Measurements from ENCODE around the gene ZFP28.

Gene ZFP28

GRCh38 chr19:56538761-56539263, at the start of gene ZFP28:
ZFP28 (plus strand) TSS chr19:56538948; CDS start chr19:56539019, 71 bp downstream.
- no peak for FAIRE-seq
- peak; percentile 77 for DNase-seq (ENCODE audit: insufficient read length, low spot score)

DNA sequence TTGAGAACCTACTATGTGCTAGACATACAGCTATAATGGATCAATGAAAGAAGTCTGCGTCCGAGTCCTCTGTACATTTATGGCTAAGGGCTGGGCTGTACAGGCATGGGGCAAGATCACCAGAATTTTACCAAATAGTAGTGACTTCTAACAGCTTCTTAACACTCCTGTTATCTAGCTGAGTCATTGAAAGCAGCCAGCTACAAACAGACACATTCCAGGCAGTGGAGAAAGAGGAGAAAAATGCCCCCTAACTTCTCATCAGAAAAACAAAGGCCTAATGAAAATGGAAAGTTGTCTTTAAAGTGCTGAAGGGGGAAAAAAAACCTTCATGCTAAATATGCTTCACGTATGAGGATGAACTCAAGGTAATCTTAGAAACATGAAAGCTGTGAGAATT, 47.3 kb upstream of the ZFP28 start:
- no peak for DNase-seq (ENCODE audit: insufficient read length, low spot score)
- no peak for FAIRE-seq

DNA sequence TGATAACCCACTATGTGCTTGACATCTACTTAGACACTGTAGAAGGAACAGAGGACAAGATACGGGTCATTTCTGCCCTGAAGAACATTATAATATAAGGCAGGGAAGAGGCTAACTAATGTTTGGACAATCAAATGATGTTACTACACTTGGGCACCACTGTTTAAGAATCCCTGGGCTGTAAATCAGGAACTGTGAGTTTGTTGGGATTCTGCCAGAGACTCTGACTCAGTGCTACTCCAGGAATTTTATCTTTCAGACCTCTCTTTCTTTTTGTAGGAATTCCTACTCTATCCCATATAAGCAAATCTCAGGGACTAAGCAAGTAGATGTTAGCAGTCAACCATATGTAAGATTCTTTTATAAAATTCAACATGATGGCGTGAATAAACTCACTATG, 34.2 kb upstream of the ZFP28 start:
- FAIRE-seq, result no peak
- no peak for DNase-seq (ENCODE audit: insufficient read length, low spot score)

- peak; percentile 94 for DNase-seq (ENCODE audit: insufficient read length, low spot score)
These were observed 31.1 kb upstream of the ZFP28 start, which contains the start of gene ZNF471 for GRCh38 chr19:56507446-56508289. ZNF471 (plus strand) TSS chr19:56507855; CDS start chr19:56511572, 3,717 bp downstream.

DNA sequence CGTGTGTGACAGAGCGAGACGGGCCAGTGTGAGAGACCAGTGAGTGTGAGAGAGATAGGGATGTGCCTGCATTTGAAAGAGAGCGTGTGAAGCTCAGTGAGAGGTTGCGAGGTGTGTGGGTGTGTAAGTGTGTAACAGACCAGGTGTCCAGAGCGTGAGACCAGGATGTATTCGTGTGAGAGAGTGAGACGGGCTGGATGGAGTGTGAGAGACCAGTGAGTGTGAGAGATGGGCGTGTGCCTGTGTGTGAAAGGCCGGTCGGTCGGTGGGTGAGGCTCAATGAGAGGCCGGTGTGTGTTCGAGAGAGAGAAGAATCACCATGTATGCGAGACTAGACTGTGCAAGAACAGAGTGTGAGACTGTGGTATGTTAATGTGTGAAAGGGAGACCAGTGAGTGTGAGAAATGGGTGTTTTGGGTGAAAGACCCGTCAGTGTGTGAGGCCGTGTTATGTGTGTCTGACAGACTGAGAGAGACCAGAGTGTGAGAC, 30.4 kb upstream of the ZFP28 start:
- FAIRE-seq (no peak), DNase-seq (ENCODE audit: insufficient read length, low spot score) (no peak)

More at GRCh38 chr19:56507446-56508289, 31.1 kb upstream of the ZFP28 start, which contains the start of gene ZNF471:
- peak; percentile 95 for FAIRE-seq

- no peak for FAIRE-seq
These were observed 13.4 kb upstream of the ZFP28 start for GRCh38 chr19:56525214-56525860.

GRCh38 chr19:56537442-56537841, 1.3 kb upstream of the ZFP28 start:
- FAIRE-seq, result no peak
- no peak for DNase-seq (ENCODE audit: insufficient read length, low spot score)

More at GRCh38 chr19:56525214-56525860, 13.4 kb upstream of the ZFP28 start:
- no peak for DNase-seq (ENCODE audit: insufficient read length, low spot score)

DNA sequence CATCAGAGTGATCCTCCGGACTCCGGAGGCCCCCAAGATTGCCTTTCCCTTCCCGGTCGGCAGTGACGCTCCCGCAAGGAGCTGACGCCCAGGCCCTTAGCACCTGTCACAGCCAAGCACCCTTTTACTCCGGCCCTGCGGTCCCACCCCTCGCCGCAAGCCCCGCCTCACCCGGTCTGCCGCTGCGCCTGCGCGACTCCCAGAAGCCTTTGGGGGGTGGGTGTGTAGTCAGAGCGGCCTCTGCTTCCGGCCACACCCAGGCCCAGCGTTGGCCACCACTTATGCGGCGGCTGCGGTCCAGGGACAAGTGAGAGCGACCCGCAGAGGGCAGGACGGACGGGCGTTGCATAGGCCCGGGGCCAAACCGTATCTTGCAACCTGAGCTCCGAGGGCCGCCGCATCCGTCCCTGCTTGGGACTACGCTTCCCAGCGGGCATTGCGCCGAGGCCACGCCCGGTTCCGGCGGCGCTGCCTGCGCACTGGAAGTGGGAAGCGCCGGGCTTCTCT, 441 bp upstream of the ZFP28 start:
- peak; percentile 89 for DNase-seq (ENCODE audit: insufficient read length, low spot score)
- peak; percentile 64 for FAIRE-seq

DNA sequence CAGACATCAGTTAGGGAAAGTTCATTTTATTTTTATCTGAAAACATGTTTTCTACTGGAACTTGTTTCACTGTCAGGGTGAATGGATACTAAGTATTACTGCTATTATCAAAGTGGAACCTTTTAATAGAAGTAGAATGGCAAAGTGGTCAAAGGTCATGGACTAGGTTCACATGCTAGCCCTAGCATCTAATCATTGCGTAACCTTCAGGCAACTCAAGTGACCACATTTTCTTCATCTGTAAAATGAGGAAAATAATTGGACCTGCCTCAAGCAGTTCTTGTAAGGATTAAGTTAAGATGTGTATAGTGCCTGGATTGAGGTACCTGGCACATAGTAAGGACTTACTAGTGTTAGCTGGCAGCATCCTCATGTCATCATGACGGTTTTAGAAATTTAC, 5.0 kb downstream of the ZFP28 start:
- DNase-seq (ENCODE audit: insufficient read length, low spot score), result no peak
- FAIRE-seq, result no peak

DNA sequence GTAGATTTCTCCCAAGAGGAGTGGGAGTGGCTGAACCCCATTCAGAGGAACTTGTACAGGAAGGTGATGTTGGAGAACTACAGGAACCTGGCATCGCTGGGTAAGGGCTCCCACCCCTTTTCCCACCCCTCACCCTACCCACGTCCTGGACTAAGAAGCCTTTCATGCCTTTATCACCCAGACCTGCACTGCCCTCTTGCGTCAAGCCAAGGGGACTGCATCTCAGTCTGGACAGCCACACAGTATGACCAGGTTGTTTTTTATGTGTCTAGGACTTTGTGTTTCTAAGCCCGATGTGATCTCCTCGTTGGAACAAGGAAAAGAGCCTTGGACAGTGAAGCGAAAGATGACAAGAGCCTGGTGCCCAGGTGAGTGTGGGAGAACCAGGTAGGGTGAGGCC, 8.8 kb downstream of the ZFP28 start:
- no peak for DNase-seq (ENCODE audit: insufficient read length, low spot score)
- no peak for FAIRE-seq

- FAIRE-seq (no peak), DNase-seq (ENCODE audit: insufficient read length, low spot score) (no peak)
These were observed 15.6 kb downstream of the ZFP28 start for GRCh38 chr19:56554272-56554869.

GRCh38 chr19:56562766-56563165, 24.0 kb downstream of the ZFP28 start:
- DNase-seq (ENCODE audit: insufficient read length, low spot score) (no peak), FAIRE-seq (no peak)

DNA sequence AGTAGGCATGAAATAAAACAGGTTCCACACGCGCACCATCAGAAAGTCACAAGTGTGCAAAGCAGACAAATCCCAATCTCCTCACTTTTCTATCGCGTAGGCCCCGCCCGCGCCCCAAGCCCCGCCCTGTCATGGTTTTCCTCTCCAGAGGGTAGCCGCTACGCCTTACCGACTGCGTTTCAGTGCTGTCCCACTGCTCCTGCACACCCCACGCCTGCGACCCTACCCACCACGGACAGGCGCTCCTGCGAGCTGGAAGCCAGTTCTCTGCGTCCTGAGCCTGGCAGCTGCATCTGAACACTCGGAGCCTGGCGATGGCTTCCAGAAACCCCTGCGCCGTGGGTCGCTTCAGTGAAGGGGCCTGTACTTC, 28.1 kb downstream of the ZFP28 start:
- FAIRE-seq, result no peak
- DNase-seq (ENCODE audit: insufficient read length, low spot score), result peak; percentile 6

DNA sequence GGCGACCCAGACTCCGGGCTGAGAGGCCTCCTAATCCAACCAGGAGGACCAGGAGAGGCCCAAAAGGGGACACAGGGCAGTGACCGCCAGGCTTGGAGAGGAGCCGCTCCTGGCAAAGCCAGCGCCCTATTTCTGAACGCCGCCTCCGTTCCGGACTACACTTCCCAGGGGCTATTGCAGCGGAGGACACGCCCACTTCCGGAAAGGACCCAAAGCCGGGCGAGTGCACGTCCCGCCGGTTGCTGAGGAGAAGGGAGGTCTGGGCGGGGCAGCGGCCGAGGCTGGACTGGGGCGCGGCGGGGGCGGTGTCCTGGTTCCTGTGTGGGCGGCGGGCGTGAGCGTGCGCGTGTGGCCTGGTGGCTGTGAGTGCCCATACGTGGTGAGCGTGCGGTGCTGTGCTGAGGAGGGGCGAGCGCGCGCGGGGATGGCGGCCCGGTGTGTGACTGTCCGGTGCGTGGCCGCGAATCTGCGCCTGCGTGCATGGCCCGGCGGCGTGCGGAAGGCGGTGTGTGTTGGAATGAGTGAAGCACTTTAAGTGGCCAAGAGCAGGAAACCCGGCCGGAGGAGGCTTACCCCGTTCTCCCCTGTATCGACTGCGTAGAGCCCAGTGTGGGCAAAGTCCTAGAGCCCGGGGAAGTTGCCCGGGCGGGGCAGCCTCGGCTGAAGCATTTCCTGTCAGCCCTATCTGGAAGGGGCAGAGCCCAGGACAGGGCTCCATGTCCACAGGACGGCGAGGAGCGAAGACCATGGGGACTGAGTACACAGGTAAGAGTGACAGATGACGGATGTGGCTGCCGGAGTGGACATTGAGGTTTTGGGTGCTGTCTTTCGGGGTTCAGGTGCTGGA, 28.7 kb downstream of the ZFP28 start, which contains the start of gene ZNF470:
TSS of gene ZNF470 (plus strand) at position 195 of the 847 bp plus-strand sequence. CDS start 2,844 bp downstream, outside the sequence.
- peak; percentile 81 for DNase-seq (ENCODE audit: insufficient read length, low spot score)

DNA sequence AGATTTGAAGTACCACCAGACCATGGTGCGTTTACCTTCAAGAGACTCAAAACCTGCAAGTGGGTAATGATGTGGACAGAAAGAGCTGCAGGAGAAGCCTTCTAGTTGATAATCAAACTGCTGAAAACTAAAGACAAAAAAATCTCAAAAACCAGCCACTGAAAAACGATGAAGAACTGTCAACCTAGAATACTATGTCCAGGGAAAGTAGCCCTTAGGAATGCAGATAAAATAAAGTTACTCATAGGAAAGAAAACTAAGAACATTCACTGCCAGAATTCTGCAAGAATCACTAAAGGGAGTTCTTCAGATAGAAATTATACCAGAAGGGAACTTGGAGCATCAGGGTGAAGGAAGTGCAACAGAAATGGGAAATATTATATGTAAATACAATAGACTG, 33.8 kb downstream of the ZFP28 start:
- DNase-seq (ENCODE audit: insufficient read length, low spot score), result no peak
- no peak for FAIRE-seq

More for the DNA sequence above, 28.7 kb downstream of the ZFP28 start, which contains the start of gene ZNF470:
- FAIRE-seq, result peak; percentile 93

GRCh38 chr19:56573914-56574313, 35.2 kb downstream of the ZFP28 start:
- no peak for DNase-seq (ENCODE audit: insufficient read length, low spot score)
- FAIRE-seq, result no peak

GRCh38 chr19:56577719-56578602, 39.2 kb downstream of the ZFP28 start:
- FAIRE-seq (no peak), DNase-seq (ENCODE audit: insufficient read length, low spot score) (no peak)

- DNase-seq (ENCODE audit: insufficient read length, low spot score) (no peak), FAIRE-seq (no peak)
These were observed 55.7 kb downstream of the ZFP28 start for GRCh38 chr19:56594446-56594782.

Measured in HTR-8/SVneo (cell line).